Gastroesophageal sphincter (tissue), 3 donors: ENCODE measurements around the gene ANKRD29.

Experiments used
- CTCF ChIP-seq, 4 experiments: fragments of 200-600 bp in 2 of 4; fragments of 450-650 bp in 2 of 4; sonication (generic) in 1 of 4; IDR thresholded peaks; one replicate each; pipeline ENCODE4 v1.5.1; 2017 to 2019; ENCODE audit warnings: antibody characterized with exemption in 4 of 4, mild to moderate bottlenecking in 2 of 4, moderate library complexity in 2 of 4
- POLR2A ChIP-seq, 2 donors: fragments of 450-650 bp; IDR thresholded peaks; one replicate each; pipeline ENCODE4 v1.6.1; 2017; ENCODE audit warnings: antibody characterized with exemption in 2 of 2, mild to moderate bottlenecking in 2 of 2, moderate library complexity in 1 of 2
- POLR2AphosphoS5 ChIP-seq: sonication (generic); formaldehyde crosslinking; IDR thresholded peaks from one replicate; pipeline ENCODE4 v1.6.1; 2017; ENCODE audit warnings: antibody characterized with exemption

- TF ChIP-seq CTCF (IDR thresholded peaks at IDR 0.05) (no peak), POLR2AphosphoS5 (no peak), POLR2A (IDR thresholded peaks at IDR 0.05) (no peak)
Observed at GRCh38 chr18:23623040-23623439, 39.7 kb downstream of the ANKRD29 start.
